ENCODE measurements around the gene PDE11A.

DNA sequence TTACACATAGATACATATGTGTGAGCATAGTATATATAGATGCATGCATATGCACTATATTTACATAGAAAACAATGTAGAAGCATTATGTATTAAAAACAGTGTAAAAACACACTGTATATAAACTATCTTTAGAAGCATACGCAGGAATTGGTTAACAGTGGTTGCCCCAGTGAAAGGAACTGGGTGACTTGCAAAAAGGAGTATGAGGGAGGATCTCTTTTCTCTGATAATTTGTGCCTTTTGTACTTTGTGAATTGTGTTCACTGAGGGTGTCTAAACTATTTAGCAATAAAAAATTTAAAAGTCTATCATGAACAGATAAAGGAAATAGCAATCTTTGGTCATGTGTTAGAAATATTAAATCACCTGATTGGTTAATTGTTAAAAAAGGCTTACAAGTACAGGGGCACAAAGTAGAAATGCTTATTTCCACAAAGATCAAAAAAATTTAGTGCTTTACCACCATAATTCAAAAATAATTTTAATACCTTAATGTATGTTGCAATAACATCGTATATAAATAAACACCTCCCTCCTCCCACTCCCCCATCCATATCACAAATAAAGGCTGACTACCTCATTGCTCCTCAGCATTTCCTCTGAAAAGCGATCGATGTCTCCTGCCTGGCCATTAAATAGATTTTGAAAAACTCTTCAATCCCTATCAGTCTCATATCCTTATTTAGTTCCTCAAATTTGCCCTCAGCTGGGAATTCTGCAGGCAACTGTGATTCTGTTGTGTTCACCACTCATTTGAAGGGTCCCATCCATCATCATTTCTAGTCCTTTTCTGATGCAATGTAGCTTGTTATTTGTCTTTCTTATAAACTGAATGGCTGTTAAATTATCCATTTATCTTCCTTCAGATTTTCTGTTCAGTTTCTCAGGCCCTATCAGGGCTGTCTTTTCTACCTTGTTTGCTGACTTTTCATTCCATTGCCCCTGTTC lies 422.7 kb downstream of the PDE11A start:
- TF ChIP-seq, protein P1, sequence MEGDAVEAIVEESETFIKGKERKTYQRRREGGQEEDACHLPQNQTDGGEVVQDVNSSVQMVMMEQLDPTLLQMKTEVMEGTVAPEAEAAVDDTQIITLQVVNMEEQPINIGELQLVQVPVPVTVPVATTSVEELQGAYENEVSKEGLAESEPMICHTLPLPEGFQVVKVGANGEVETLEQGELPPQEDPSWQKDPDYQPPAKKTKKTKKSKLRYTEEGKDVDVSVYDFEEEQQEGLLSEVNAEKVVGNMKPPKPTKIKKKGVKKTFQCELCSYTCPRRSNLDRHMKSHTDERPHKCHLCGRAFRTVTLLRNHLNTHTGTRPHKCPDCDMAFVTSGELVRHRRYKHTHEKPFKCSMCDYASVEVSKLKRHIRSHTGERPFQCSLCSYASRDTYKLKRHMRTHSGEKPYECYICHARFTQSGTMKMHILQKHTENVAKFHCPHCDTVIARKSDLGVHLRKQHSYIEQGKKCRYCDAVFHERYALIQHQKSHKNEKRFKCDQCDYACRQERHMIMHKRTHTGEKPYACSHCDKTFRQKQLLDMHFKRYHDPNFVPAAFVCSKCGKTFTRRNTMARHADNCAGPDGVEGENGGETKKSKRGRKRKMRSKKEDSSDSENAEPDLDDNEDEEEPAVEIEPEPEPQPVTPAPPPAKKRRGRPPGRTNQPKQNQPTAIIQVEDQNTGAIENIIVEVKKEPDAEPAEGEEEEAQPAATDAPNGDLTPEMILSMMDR (IDR thresholded peaks at IDR 0.05 in 2 of 3, conservative IDR thresholded peaks at IDR 0.05 in 1 of 3; ENCODE audit: borderline replicate concordance in 1 of 3, insufficient read depth in 1 of 3, low read depth in 2 of 3, low read length in 2 of 3) = no peak
- TF ChIP-seq EGR1 (IDR thresholded peaks at IDR 0.05; ENCODE audit: low read depth) (no peak), SP1 (IDR thresholded peaks at IDR 0.05; ENCODE audit: low read depth) (no peak), POLR2A (IDR thresholded peaks at IDR 0.05; ENCODE audit: borderline replicate concordance, extremely low read depth, insufficient read depth, insufficient read length) (no peak)
- TF ChIP-seq, protein P2, sequence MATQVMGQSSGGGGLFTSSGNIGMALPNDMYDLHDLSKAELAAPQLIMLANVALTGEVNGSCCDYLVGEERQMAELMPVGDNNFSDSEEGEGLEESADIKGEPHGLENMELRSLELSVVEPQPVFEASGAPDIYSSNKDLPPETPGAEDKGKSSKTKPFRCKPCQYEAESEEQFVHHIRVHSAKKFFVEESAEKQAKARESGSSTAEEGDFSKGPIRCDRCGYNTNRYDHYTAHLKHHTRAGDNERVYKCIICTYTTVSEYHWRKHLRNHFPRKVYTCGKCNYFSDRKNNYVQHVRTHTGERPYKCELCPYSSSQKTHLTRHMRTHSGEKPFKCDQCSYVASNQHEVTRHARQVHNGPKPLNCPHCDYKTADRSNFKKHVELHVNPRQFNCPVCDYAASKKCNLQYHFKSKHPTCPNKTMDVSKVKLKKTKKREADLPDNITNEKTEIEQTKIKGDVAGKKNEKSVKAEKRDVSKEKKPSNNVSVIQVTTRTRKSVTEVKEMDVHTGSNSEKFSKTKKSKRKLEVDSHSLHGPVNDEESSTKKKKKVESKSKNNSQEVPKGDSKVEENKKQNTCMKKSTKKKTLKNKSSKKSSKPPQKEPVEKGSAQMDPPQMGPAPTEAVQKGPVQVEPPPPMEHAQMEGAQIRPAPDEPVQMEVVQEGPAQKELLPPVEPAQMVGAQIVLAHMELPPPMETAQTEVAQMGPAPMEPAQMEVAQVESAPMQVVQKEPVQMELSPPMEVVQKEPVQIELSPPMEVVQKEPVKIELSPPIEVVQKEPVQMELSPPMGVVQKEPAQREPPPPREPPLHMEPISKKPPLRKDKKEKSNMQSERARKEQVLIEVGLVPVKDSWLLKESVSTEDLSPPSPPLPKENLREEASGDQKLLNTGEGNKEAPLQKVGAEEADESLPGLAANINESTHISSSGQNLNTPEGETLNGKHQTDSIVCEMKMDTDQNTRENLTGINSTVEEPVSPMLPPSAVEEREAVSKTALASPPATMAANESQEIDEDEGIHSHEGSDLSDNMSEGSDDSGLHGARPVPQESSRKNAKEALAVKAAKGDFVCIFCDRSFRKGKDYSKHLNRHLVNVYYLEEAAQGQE (IDR thresholded peaks at IDR 0.05; ENCODE audit: low read depth) = no peak
